A673 (cell line): ENCODE measurements around the gene RAD51C. TPM values are rescaled to one million over a fixed set of nuclear protein-coding genes. Genes with fewer than 3 reads are reported as not detected.
A peak's percentile ranks its signal among the peaks of the same experiment; 100 is the strongest.

ENCODE experiments used
- BruUV-seq: library from RNA; stranded (reverse); fragments of 400-500 nt; replicated peaks from 2 replicates; lab custom pipeline; 2021; lab: Mats Ljungman, UMichigan
- CTCF ChIA-PET: fragments of 300-600 bp; sonication (Branson Sonifier 250); formaldehyde crosslinking; loops from one replicate; lab custom pipeline; 2022; ENCODE audit warnings: antibody characterized with exemption; lab: Charles Lee
- POLR2A ChIA-PET: fragments of 300-600 bp; sonication (Branson Sonifier 250); formaldehyde crosslinking; loops from one replicate; lab custom pipeline; 2022; ENCODE audit warnings: antibody characterized with exemption; ENCODE audit not compliant: low non-redundant PET; lab: Charles Lee
- DNase-seq: peaks from one replicate; pipeline ENCODE4 v3.0.0-alpha.2; 2015; ENCODE audit warnings: low spot score
- H3K27ac ChIP-seq: fragments of 200-600 bp; sonication (generic); 2 replicates; pipeline ENCODE4 v1.5.1; 2016; ENCODE audit warnings: mixed run types, low read depth, mild to moderate bottlenecking, mixed read lengths, antibody characterized with exemption, low read length; ENCODE audit not compliant: poor library complexity, severe bottlenecking
- H3K27me3 ChIP-seq: fragments of 200-600 bp; sonication (generic); replicated peaks from 2 replicates; pipeline ENCODE4 v1.6.1; 2017; ENCODE audit warnings: mixed run types, low read depth, mild to moderate bottlenecking, mixed read lengths, antibody characterized with exemption, low read length; ENCODE audit not compliant: insufficient read depth, poor library complexity
- H3K36me3 ChIP-seq: fragments of 200-600 bp; sonication (generic); 2 replicates; pipeline ENCODE4 v1.6.1; 2016; ENCODE audit warnings: mixed run types, mild to moderate bottlenecking, mixed read lengths, antibody characterized with exemption, low read length; ENCODE audit not compliant: insufficient read depth, poor library complexity, severe bottlenecking
- H3K4me1 ChIP-seq: fragments of 200-600 bp; sonication (generic); 2 replicates; pipeline ENCODE4 v1.6.1; 2017; ENCODE audit warnings: mixed run types, mild to moderate bottlenecking, mixed read lengths, antibody characterized with exemption, low read length; ENCODE audit not compliant: insufficient read depth, poor library complexity, severe bottlenecking
- H3K4me3 ChIP-seq: fragments of 200-600 bp; sonication (generic); 2 replicates; pipeline ENCODE4 v1.5.1; 2016; ENCODE audit warnings: low read depth, mixed run types, mild to moderate bottlenecking, mixed read lengths, low read length; ENCODE audit not compliant: poor library complexity, severe bottlenecking
- H3K9me3 ChIP-seq: fragments of 200-600 bp; sonication (generic); 2 replicates; pipeline ENCODE4 v1.6.1; 2016; ENCODE audit warnings: mixed run types, low read depth, mild to moderate bottlenecking, mixed read lengths, antibody characterized with exemption, low read length; ENCODE audit not compliant: poor library complexity, severe bottlenecking
- EZH2 ChIP-seq: fragments of 200-600 bp; sonication (generic); IDR thresholded peaks from 2 replicates; pipeline ENCODE4 v1.6.1; 2017; ENCODE audit warnings: borderline replicate concordance, low read depth, mild to moderate bottlenecking, mixed read lengths, antibody characterized with exemption, low read length; ENCODE audit not compliant: poor library complexity, severe bottlenecking
- intact Hi-C: fragments of 100-400 bp; cut with micrococcal nuclease; formaldehyde crosslinking; loops from one replicate; pipeline ENCODE4 v1.10.0; 2022; ENCODE audit not compliant: unreplicated experiment
- total RNA-seq: library from RNA; stranded (reverse); gene quantifications from 2 replicates; pipeline ENCODE4 v1.2.3, GENCODE V29; 2021
- TF ChIP-seq, protein P1 (sequence below): fragments of 300-800, 200-600 bp; sonication (generic); conservative IDR thresholded peaks from 2 replicates; pipeline ENCODE4 v1.5.1; 2017; ENCODE audit warnings: low read depth, mild to moderate bottlenecking, antibody characterized with exemption, low read length, moderate library complexity, mixed read lengths

The RAD51C gene
- total RNA-seq, 1 experiment from 2014 or later, result 80.4 TPM

DNA sequence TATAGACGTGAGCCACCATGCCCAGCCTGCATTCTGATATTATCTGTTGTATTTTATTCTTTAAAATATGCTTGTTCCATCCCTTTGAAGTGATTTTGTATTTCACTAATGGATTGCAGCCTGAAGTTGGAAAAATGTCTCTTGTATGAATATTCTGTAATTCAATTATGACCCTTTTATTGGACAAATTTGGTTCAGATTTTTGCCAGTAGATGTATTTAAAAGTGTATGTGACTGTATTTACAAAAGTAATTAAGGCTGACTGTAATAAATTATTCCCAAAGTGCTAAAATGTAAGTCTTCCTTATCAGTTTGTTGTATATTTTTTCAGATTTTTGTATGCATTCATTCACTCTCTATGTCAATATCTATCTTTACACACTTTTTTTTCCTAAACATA, 87.0 kb downstream of the RAD51C start:
- Histone ChIP-seq H3K9me3 (no peaks in the 10 kb centered on the region), H3K4me3 (no peak overlapping the region), H3K27me3 (no peaks in the 10 kb centered on the region), H3K27ac (no peak overlapping the region), H3K4me1 (no peaks in the 10 kb centered on the region), H3K36me3 (no peaks in the 10 kb centered on the region)
- TF ChIP-seq EZH2, result no peak
- TF ChIP-seq, protein P1, sequence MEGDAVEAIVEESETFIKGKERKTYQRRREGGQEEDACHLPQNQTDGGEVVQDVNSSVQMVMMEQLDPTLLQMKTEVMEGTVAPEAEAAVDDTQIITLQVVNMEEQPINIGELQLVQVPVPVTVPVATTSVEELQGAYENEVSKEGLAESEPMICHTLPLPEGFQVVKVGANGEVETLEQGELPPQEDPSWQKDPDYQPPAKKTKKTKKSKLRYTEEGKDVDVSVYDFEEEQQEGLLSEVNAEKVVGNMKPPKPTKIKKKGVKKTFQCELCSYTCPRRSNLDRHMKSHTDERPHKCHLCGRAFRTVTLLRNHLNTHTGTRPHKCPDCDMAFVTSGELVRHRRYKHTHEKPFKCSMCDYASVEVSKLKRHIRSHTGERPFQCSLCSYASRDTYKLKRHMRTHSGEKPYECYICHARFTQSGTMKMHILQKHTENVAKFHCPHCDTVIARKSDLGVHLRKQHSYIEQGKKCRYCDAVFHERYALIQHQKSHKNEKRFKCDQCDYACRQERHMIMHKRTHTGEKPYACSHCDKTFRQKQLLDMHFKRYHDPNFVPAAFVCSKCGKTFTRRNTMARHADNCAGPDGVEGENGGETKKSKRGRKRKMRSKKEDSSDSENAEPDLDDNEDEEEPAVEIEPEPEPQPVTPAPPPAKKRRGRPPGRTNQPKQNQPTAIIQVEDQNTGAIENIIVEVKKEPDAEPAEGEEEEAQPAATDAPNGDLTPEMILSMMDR, result no peak
- no TSS peak for BruUV-seq
- POLR2A ChIA-PET, result no interaction called here
- intact Hi-C loops, result no loop called here
- DNase-seq, result no peak
- CTCF ChIA-PET, result no interaction called here

DNA sequence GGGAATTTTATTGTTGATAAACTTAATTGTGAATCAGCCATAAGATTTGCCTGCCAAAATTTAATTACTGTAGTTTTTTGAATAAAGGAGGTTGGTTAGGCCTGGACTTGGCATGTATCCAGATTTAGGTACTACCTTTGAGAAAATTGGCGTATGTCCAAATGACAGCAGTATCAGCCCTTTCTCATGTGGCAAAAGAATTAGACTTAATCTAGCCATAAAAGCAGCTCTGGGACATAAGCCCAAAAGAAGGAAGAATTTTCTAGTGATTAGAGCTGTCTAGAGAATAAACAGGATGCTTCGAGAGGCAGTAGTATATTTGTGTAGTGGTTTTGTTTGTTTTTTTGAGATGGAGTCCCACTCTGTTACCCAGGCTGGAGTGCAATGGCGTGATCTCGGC, 91.0 kb downstream of the RAD51C start:
- no TSS peak for BruUV-seq

DNA sequence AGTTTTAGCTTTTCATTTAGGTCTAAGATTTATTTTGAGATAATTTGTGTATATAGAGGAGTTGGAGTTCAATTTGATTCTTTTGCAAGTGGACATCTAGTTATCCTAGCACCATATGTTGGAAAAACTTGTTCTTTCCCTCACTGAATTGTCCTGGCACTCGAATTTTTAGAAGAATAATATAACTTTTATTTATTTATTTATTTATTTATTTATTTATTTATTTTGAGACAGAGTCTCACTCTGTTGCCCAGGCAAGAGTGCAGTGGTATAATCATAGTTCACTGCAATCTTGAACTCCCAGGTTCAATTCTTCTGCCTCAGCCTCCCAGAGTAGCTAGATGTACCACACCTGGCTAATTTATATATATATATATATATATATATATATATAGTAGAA, 92.7 kb downstream of the RAD51C start:
- ChIA-PET POLR2A (no interaction called here), CTCF (no interaction called here)
- intact Hi-C loops, result no loop called here

More for the DNA sequence above, 91.0 kb downstream of the RAD51C start:
- no peak overlapping the region for H3K27ac ChIP-seq
- H3K27me3 ChIP-seq, result no peaks in the 10 kb centered on the region
- peaks cover 18% of the 10 kb centered on the region for H3K4me1 ChIP-seq
- no peaks in the 10 kb centered on the region for H3K36me3 ChIP-seq
- DNase-seq, result peak; percentile 7
- H3K9me3 ChIP-seq, result no peaks in the 10 kb centered on the region
- intact Hi-C loops, result no loop called here
- no peak overlapping the region for H3K4me3 ChIP-seq
- TF ChIP-seq, protein P1, result no peak
- TF ChIP-seq EZH2, result no peak
- POLR2A ChIA-PET, result no interaction called here
- CTCF ChIA-PET, result no interaction called here

More for the DNA sequence above, 92.7 kb downstream of the RAD51C start:
- no TSS peak for BruUV-seq
- no peaks in the 10 kb centered on the region for H3K36me3 ChIP-seq
- no peaks in the 10 kb centered on the region for H3K9me3 ChIP-seq
- H3K27me3 ChIP-seq, result no peaks in the 10 kb centered on the region
- H3K4me3 ChIP-seq, result no peak overlapping the region
- DNase-seq, result no peak
- TF ChIP-seq, protein P1, result no peak
- TF ChIP-seq EZH2, result no peak
- H3K4me1 ChIP-seq, result peaks cover 18% of the 10 kb centered on the region
- H3K27ac ChIP-seq, result no peak overlapping the region

Other genes starting within 250 kb of the RAD51C start
- 0.06 and 0.17 TPM in 2 replicates for gene HSF5, start 204.2 kb upstream of the RAD51C start, total RNA-seq
- 79.4 and 81.9 TPM in 2 replicates for gene MTMR4, start 178.0 kb upstream of the RAD51C start, total RNA-seq
- 0.26 and 0.50 TPM in 2 replicates for gene TEX14, start 557 bp upstream of the RAD51C start, total RNA-seq
- gene PPM1E, start 63.3 kb downstream of the RAD51C start, total RNA-seq, result 6.0 and 8.4 TPM in 2 replicates